ENCODE measurements around the gene TACC2.

Gene TACC2

GRCh38 chr10:122281018-122281626 is 292.2 kb downstream of the TACC2 start:
- DNase-seq (ENCODE audit: low spot score): no peak

GRCh38 chr10:122281751-122282150 is 292.8 kb downstream of the TACC2 start:
- no peak for DNase-seq (ENCODE audit: low spot score)

- DNase-seq (ENCODE audit: low spot score): no peak
Measured at GRCh38 chr10:122282253-122282671, 293.3 kb downstream of the TACC2 start.

GRCh38 chr10:122282909-122283308 is 293.9 kb downstream of the TACC2 start:
- DNase-seq (ENCODE audit: low spot score): no peak

- DNase-seq (ENCODE audit: low spot score): no peak
Measured at GRCh38 chr10:122285506-122286444, 296.8 kb downstream of the TACC2 start.

GRCh38 chr10:122286867-122287266 is 297.9 kb downstream of the TACC2 start:
- no peak for DNase-seq (ENCODE audit: low spot score)

GRCh38 chr10:122287570-122287969 is 298.6 kb downstream of the TACC2 start:
- no peak for DNase-seq (ENCODE audit: low spot score)

GRCh38 chr10:122288262-122288661 is 299.3 kb downstream of the TACC2 start:
- DNase-seq (ENCODE audit: low spot score): no peak

GRCh38 chr10:122288917-122289316 is 300.0 kb downstream of the TACC2 start:
- DNase-seq (ENCODE audit: low spot score): no peak

- DNase-seq (ENCODE audit: low spot score): no peak
Measured at GRCh38 chr10:122290334-122290733, 301.4 kb downstream of the TACC2 start.

GRCh38 chr10:122290833-122291532 is 302.0 kb downstream of the TACC2 start:
- no peak for DNase-seq (ENCODE audit: low spot score)

GRCh38 chr10:122291739-122292138 is 302.8 kb downstream of the TACC2 start:
- DNase-seq (ENCODE audit: low spot score): no peak

GRCh38 chr10:122292376-122292775 is 303.4 kb downstream of the TACC2 start:
- DNase-seq (ENCODE audit: low spot score): no peak

- no peak for DNase-seq (ENCODE audit: low spot score)
Measured at GRCh38 chr10:122293156-122293960, 304.4 kb downstream of the TACC2 start.

- DNase-seq (ENCODE audit: low spot score): no peak
Measured at GRCh38 chr10:122293961-122294380, 305.0 kb downstream of the TACC2 start.

- DNase-seq (ENCODE audit: low spot score): no peak
Measured at GRCh38 chr10:122294511-122295450, 305.8 kb downstream of the TACC2 start.

GRCh38 chr10:122295451-122295809 is 306.5 kb downstream of the TACC2 start:
- no peak for DNase-seq (ENCODE audit: low spot score)

- DNase-seq (ENCODE audit: low spot score): no peak
Measured at GRCh38 chr10:122296363-122297120, 307.6 kb downstream of the TACC2 start.

GRCh38 chr10:122297583-122297982 is 308.6 kb downstream of the TACC2 start:
- no peak for DNase-seq (ENCODE audit: low spot score)

- DNase-seq (ENCODE audit: low spot score): no peak
Measured at GRCh38 chr10:122298206-122298597, 309.2 kb downstream of the TACC2 start.

Data from hematopoietic multipotent progenitor cell treated with erythropoietin and hydrocortisone succinate and interleukin-3 and kit ligand, for 17 days (in vitro differentiated cells).